H9 (cell line): Measurements from ENCODE around the gene MMP23B. TPM values are rescaled to one million over a fixed set of nuclear protein-coding genes. Genes with fewer than 3 reads are reported as not detected.

Source experiments
- DNase-seq: peaks from one replicate; pipeline ENCODE4 v3.0.0-alpha.2; 2017
- H2AFZ ChIP-seq: one replicate; pipeline ENCODE4 v1.6.1; 2013; ENCODE audit warnings: mild to moderate bottlenecking, low read length, control low read depth, moderate library complexity
- H2AK5ac ChIP-seq: 2 replicates; pipeline ENCODE4 v1.6.1; 2013; ENCODE audit warnings: low read length, control low read depth, mixed read lengths; ENCODE audit not compliant: insufficient read length
- H2BK120ac ChIP-seq: one replicate; pipeline ENCODE4 v1.6.1; 2013; ENCODE audit warnings: low read depth, mild to moderate bottlenecking, low read length, control low read depth, inconsistent platforms; ENCODE audit not compliant: poor library complexity, severe bottlenecking
- H2BK12ac ChIP-seq: 2 replicates; pipeline ENCODE4 v1.6.1; 2013; ENCODE audit warnings: low read length, control low read depth, mixed read lengths, low read depth; ENCODE audit not compliant: insufficient read length
- H2BK15ac ChIP-seq: 2 replicates; pipeline ENCODE4 v1.6.1; 2013; ENCODE audit warnings: low read depth, low read length, control low read depth
- H2BK20ac ChIP-seq: one replicate; pipeline ENCODE4 v1.6.1; 2013; ENCODE audit warnings: low read depth, mild to moderate bottlenecking, low read length, control low read depth, inconsistent platforms; ENCODE audit not compliant: poor library complexity, severe bottlenecking
- H2BK5ac ChIP-seq: 2 replicates; pipeline ENCODE4 v1.6.1; 2013; ENCODE audit warnings: low read length, control low read depth, mixed read lengths; ENCODE audit not compliant: insufficient read length
- H3K14ac ChIP-seq: 2 replicates; pipeline ENCODE4 v1.6.1; 2013; ENCODE audit warnings: low read length, control low read depth; ENCODE audit not compliant: insufficient read depth
- H3K18ac ChIP-seq: 2 replicates; pipeline ENCODE4 v1.6.1; 2013; ENCODE audit warnings: low read depth, mild to moderate bottlenecking, mixed read lengths, low read length, control low read depth; ENCODE audit not compliant: insufficient read length
- H3K23ac ChIP-seq: 2 replicates; pipeline ENCODE4 v1.6.1; 2013; ENCODE audit warnings: low read length, control low read depth, mixed read lengths, low read depth; ENCODE audit not compliant: insufficient read length
- H3K23me2 ChIP-seq: 2 replicates; pipeline ENCODE4 v1.6.1; 2013; ENCODE audit warnings: low read depth, mild to moderate bottlenecking, mixed read lengths, low read length, control low read depth; ENCODE audit not compliant: insufficient read length, poor library complexity, severe bottlenecking
- H3K27ac ChIP-seq: 2 replicates; pipeline ENCODE4 v1.5.1; 2013; ENCODE audit warnings: low read length, control low read depth, mixed read lengths, low read depth; ENCODE audit not compliant: insufficient read length
- H3K27me3 ChIP-seq: 2 replicates; pipeline ENCODE4 v1.6.1; 2013; ENCODE audit warnings: low read length, control low read depth, inconsistent platforms; ENCODE audit not compliant: insufficient read depth
- H3K4ac ChIP-seq: 2 replicates; pipeline ENCODE4 v1.6.1; 2013; ENCODE audit warnings: low read depth, mild to moderate bottlenecking, control low read depth, inconsistent platforms, low read length, moderate library complexity
- H3K4me1 ChIP-seq: 2 replicates; pipeline ENCODE4 v1.6.1; 2013; ENCODE audit warnings: low read length, control low read depth, inconsistent platforms; ENCODE audit not compliant: insufficient read depth
- H3K4me2 ChIP-seq: 2 replicates; pipeline ENCODE4 v1.6.1; 2013; ENCODE audit warnings: low read length, control low read depth, mixed read lengths; ENCODE audit not compliant: insufficient read length, insufficient read depth
- H3K56ac ChIP-seq: 2 replicates; pipeline ENCODE4 v1.6.1; 2013; ENCODE audit warnings: low read depth, mild to moderate bottlenecking, mixed read lengths, low read length, control low read depth; ENCODE audit not compliant: insufficient read length
- H3K79me1 ChIP-seq: 2 replicates; pipeline ENCODE4 v1.6.1; 2013; ENCODE audit warnings: low read depth, mild to moderate bottlenecking, moderate library complexity, low read length, control low read depth, inconsistent platforms; ENCODE audit not compliant: insufficient read depth, poor library complexity, severe bottlenecking
- H3K79me2 ChIP-seq: 2 replicates; pipeline ENCODE4 v1.6.1; 2013; ENCODE audit warnings: low read length, control low read depth, inconsistent platforms; ENCODE audit not compliant: insufficient read depth
- H3K9ac ChIP-seq: 2 replicates; pipeline ENCODE4 v1.6.1; 2013; ENCODE audit warnings: low read length, control low read depth, mixed read lengths; ENCODE audit not compliant: insufficient read length; ENCODE audit errors: extremely low read depth
- H3K9me3 ChIP-seq: one replicate; pipeline ENCODE4 v1.6.1; 2013; ENCODE audit warnings: low read depth, low read length, inconsistent platforms; ENCODE audit not compliant: control insufficient read depth
- H3T11ph ChIP-seq: one replicate; pipeline ENCODE4 v1.6.1; 2013; ENCODE audit warnings: mild to moderate bottlenecking, low read length, control low read depth, inconsistent platforms
- H4K20me1 ChIP-seq: one replicate; pipeline ENCODE4 v1.6.1; 2013; ENCODE audit not compliant: control insufficient read depth, insufficient read length, insufficient read depth
- H4K5ac ChIP-seq: 2 replicates; pipeline ENCODE4 v1.6.1; 2013; ENCODE audit warnings: low read depth, mild to moderate bottlenecking, mixed read lengths, low read length, control low read depth; ENCODE audit not compliant: insufficient read length
- H4K8ac ChIP-seq: replicated peaks from 2 replicates; pipeline ENCODE4 v1.6.1; 2013; ENCODE audit warnings: low read length, control low read depth, mixed read lengths, low read depth; ENCODE audit not compliant: insufficient read length
- H4K91ac ChIP-seq: 2 replicates; pipeline ENCODE4 v1.6.1; 2013; ENCODE audit warnings: low read depth, mild to moderate bottlenecking, moderate library complexity, mixed read lengths, low read length, control low read depth; ENCODE audit not compliant: insufficient read length
- H3K27ac Mint-ChIP-seq, 3 experiments: 2 replicates in 2 of 3; 3 replicates in 1 of 3; pipeline ENCODE4 v1.8.0; 2020 to 2021; ENCODE audit warnings: mixed read lengths in 3 of 3, mild to moderate bottlenecking in 1 of 3, moderate library complexity in 1 of 3
- H3K27me3 Mint-ChIP-seq: 2 replicates; pipeline ENCODE4 v1.8.0; 2021; ENCODE audit warnings: low read depth, mild to moderate bottlenecking, moderate library complexity, mixed read lengths
- H3K36me3 Mint-ChIP-seq, 3 experiments: 2 replicates in 2 of 3; 3 replicates in 1 of 3; pipeline ENCODE4 v1.8.0; 2020 to 2021; ENCODE audit warnings: low read depth in 3 of 3, mixed read lengths in 3 of 3; ENCODE audit not compliant: insufficient read depth in 1 of 3
- H3K4me1 Mint-ChIP-seq, 2 experiments: 2 replicates each; pipeline ENCODE4 v1.8.0; 2020; ENCODE audit warnings: mixed read lengths in 2 of 2
- H3K4me3 Mint-ChIP-seq, 2 experiments: 2 replicates in 1 of 2; 3 replicates in 1 of 2; pipeline ENCODE4 v1.8.0; 2020 to 2021; ENCODE audit warnings: mild to moderate bottlenecking in 2 of 2, mixed read lengths in 2 of 2, moderate library complexity in 1 of 2
- H3K9me3 Mint-ChIP-seq, 2 experiments: 2 replicates in 1 of 2; 3 replicates in 1 of 2; pipeline ENCODE4 v1.8.0; 2020; ENCODE audit warnings: mild to moderate bottlenecking in 2 of 2, mixed read lengths in 2 of 2, moderate library complexity in 1 of 2
- WGBS: extraction: QIAGEN DNeasy Blood & Tissue Kit; methylation state at CpG from one replicate; pipeline ENCODE4 v1.1.7; 2013; ENCODE audit warnings: missing lambda C conversion rate, low lambda C conversion rate, mixed read lengths; ENCODE audit not compliant: insufficient read length; ENCODE audit errors: extremely low coverage; 5-methylcytosine and 5-hydroxymethylcytosine counted together
- total RNA-seq: library from RNA; stranded (reverse); gene quantifications from 2 replicates; pipeline ENCODE4 v1.2.1, GENCODE V29; 2021
- TF ChIP-seq, protein P1 (sequence below): fragments of 200-600 bp; sonication (generic); conservative IDR thresholded peaks from 3 replicates; pipeline ENCODE4 v1.8.0; 2021; ENCODE audit warnings: antibody characterized with exemption, mild to moderate bottlenecking

The MMP23B gene
- total RNA-seq, 1 experiment from 2014 or later: 12.5 TPM

- Histone ChIP-seq H4K20me1 (no peaks in the 10 kb centered on the region), H3K14ac (no peak overlapping the region), H3K79me2 (no peaks in the 10 kb centered on the region), H3K23ac (no peak overlapping the region), H3K9me3 (no peaks in the 10 kb centered on the region), H4K8ac (no peak overlapping the region), H2BK5ac (no peak overlapping the region), H3K4me2 (no peak overlapping the region), H2AK5ac (no peak overlapping the region), H3K27me3 (no peaks in the 10 kb centered on the region; the same call in 1 of the 2 replicates), H3T11ph (no peak overlapping the region), H3K4ac (no peak overlapping the region), H3K56ac (no peak overlapping the region), H2BK15ac (no peak overlapping the region), H2BK20ac (no peak overlapping the region), H3K4me1 (no peaks in the 10 kb centered on the region), H3K79me1 (no peaks in the 10 kb centered on the region), H3K18ac (no peak overlapping the region), H4K91ac (no peak overlapping the region), H2BK12ac (no peak overlapping the region), H3K23me2 (no peaks in the 10 kb centered on the region), H3K27ac (no peak overlapping the region), H2BK120ac (no peak overlapping the region), H3K9ac (no peak overlapping the region), H4K5ac (no peak overlapping the region), H2AFZ (no peak overlapping the region)
- no peak overlapping the region for H3K27ac Mint-ChIP-seq
- WGBS: no CpG with 5 or more reads among the region's 17 CpGs
- H3K9me3 Mint-ChIP-seq: no peaks in the 10 kb centered on the region
- peaks cover 0 to under 1% of the 10 kb centered on the region in 2 experiments; a peak in 1 of 4 replicates for H3K4me1 Mint-ChIP-seq
- H3K36me3 Mint-ChIP-seq: no peaks in the 10 kb centered on the region
- no peak overlapping the region for H3K4me3 Mint-ChIP-seq
- no peak for DNase-seq
- TF ChIP-seq, protein P1, sequence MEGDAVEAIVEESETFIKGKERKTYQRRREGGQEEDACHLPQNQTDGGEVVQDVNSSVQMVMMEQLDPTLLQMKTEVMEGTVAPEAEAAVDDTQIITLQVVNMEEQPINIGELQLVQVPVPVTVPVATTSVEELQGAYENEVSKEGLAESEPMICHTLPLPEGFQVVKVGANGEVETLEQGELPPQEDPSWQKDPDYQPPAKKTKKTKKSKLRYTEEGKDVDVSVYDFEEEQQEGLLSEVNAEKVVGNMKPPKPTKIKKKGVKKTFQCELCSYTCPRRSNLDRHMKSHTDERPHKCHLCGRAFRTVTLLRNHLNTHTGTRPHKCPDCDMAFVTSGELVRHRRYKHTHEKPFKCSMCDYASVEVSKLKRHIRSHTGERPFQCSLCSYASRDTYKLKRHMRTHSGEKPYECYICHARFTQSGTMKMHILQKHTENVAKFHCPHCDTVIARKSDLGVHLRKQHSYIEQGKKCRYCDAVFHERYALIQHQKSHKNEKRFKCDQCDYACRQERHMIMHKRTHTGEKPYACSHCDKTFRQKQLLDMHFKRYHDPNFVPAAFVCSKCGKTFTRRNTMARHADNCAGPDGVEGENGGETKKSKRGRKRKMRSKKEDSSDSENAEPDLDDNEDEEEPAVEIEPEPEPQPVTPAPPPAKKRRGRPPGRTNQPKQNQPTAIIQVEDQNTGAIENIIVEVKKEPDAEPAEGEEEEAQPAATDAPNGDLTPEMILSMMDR: no peak
- H3K27me3 Mint-ChIP-seq: peaks cover 39% of the 10 kb centered on the region
Observed at GRCh38 chr1:1605724-1606123, 26.2 kb upstream of the MMP23B start.
